Ishikawa (cell line): ENCODE data around the gene ZNF175.

Experiments used
- CEBPB ChIP-seq: IDR thresholded peaks from 2 replicates; pipeline ENCODE4 v1.6.1; 2012
- CREB1 ChIP-seq: IDR thresholded peaks from 2 replicates; pipeline ENCODE4 v1.6.1; 2012; ENCODE audit warnings: low read depth
- EGR1 ChIP-seq: IDR thresholded peaks from 2 replicates; pipeline ENCODE4 v1.6.1; 2012
- EP300 ChIP-seq: IDR thresholded peaks from 2 replicates; pipeline ENCODE4 v1.6.1; 2012; ENCODE audit warnings: borderline replicate concordance
- FOXM1 ChIP-seq: IDR thresholded peaks from 2 replicates; pipeline ENCODE4 v1.6.1; 2012; ENCODE audit warnings: low read depth, borderline replicate concordance
- NFIC ChIP-seq: IDR thresholded peaks from 2 replicates; pipeline ENCODE4 v1.6.1; 2012
- RAD21 ChIP-seq: IDR thresholded peaks from 2 replicates; pipeline ENCODE4 v1.6.1; 2012; ENCODE audit warnings: low read depth
- TAF1 ChIP-seq: IDR thresholded peaks from 2 replicates; pipeline ENCODE4 v1.6.1; 2012; ENCODE audit warnings: low read depth, mild to moderate bottlenecking
- TCF12 ChIP-seq: IDR thresholded peaks from 2 replicates; pipeline ENCODE4 v1.6.1; 2012; ENCODE audit warnings: low read depth
- TEAD4 ChIP-seq: IDR thresholded peaks from 2 replicates; pipeline ENCODE4 v1.6.1; 2012
- YY1 ChIP-seq: IDR thresholded peaks from 2 replicates; pipeline ENCODE4 v1.6.1; 2012; ENCODE audit warnings: low read depth
- ZBTB7A ChIP-seq: IDR thresholded peaks from 2 replicates; pipeline ENCODE4 v1.6.1; 2012; ENCODE audit warnings: low read depth
- TF ChIP-seq, protein P1 (sequence below): IDR thresholded peaks from 2 replicates; pipeline ENCODE4 v1.6.1; 2012
- TF ChIP-seq, protein P2 (sequence below): IDR thresholded peaks from 2 replicates; pipeline ENCODE4 v1.6.1; 2012; ENCODE audit warnings: low read depth, mild to moderate bottlenecking
- TF ChIP-seq, protein P3 (sequence below): IDR thresholded peaks from 2 replicates; pipeline ENCODE4 v1.6.1; 2012

ZNF175 gene

DNA sequence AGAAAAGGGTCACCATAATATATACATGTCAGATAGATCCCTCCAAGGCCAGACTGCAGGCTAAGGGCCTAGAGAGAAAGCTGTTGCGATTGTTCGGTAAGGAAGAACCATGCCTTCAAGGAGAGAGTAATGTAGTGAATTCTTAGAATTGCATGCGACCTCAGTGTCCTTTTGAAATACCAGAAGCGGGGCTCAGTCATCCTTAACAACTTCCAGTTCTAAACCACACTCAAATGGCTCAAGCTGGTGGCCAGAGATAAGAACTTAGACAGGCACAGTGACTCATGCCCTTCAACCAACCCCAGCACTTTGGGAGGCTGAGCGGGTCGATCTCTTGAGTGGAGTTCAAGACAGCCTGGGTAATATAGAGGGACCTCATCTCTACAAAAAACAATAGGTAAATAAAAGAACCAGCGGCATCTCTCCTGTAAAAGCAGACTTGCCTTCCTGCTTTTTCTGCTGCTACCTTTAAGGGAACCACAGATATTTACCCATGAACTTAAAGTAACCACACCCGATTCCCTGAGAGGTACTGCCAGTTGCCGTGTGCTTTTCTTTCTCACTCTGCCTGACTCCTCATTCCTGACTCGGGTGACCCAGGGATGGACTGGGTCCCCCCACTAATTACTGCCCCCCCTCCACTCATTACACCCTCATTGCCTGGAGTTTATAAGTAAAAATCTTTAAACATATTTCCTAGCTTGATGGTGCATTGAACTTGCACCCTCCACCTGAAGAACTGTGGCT, 24.3 kb upstream of the ZNF175 start:
- TF ChIP-seq RAD21 (no peak), CREB1 (no peak), ZBTB7A (no peak), FOXM1 (no peak), EGR1 (no peak), TCF12 (no peak)
- TF ChIP-seq, protein P1, sequence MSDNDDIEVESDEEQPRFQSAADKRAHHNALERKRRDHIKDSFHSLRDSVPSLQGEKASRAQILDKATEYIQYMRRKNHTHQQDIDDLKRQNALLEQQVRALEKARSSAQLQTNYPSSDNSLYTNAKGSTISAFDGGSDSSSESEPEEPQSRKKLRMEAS: no peak
- TF ChIP-seq, protein P2, sequence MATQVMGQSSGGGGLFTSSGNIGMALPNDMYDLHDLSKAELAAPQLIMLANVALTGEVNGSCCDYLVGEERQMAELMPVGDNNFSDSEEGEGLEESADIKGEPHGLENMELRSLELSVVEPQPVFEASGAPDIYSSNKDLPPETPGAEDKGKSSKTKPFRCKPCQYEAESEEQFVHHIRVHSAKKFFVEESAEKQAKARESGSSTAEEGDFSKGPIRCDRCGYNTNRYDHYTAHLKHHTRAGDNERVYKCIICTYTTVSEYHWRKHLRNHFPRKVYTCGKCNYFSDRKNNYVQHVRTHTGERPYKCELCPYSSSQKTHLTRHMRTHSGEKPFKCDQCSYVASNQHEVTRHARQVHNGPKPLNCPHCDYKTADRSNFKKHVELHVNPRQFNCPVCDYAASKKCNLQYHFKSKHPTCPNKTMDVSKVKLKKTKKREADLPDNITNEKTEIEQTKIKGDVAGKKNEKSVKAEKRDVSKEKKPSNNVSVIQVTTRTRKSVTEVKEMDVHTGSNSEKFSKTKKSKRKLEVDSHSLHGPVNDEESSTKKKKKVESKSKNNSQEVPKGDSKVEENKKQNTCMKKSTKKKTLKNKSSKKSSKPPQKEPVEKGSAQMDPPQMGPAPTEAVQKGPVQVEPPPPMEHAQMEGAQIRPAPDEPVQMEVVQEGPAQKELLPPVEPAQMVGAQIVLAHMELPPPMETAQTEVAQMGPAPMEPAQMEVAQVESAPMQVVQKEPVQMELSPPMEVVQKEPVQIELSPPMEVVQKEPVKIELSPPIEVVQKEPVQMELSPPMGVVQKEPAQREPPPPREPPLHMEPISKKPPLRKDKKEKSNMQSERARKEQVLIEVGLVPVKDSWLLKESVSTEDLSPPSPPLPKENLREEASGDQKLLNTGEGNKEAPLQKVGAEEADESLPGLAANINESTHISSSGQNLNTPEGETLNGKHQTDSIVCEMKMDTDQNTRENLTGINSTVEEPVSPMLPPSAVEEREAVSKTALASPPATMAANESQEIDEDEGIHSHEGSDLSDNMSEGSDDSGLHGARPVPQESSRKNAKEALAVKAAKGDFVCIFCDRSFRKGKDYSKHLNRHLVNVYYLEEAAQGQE: no peak

DNA sequence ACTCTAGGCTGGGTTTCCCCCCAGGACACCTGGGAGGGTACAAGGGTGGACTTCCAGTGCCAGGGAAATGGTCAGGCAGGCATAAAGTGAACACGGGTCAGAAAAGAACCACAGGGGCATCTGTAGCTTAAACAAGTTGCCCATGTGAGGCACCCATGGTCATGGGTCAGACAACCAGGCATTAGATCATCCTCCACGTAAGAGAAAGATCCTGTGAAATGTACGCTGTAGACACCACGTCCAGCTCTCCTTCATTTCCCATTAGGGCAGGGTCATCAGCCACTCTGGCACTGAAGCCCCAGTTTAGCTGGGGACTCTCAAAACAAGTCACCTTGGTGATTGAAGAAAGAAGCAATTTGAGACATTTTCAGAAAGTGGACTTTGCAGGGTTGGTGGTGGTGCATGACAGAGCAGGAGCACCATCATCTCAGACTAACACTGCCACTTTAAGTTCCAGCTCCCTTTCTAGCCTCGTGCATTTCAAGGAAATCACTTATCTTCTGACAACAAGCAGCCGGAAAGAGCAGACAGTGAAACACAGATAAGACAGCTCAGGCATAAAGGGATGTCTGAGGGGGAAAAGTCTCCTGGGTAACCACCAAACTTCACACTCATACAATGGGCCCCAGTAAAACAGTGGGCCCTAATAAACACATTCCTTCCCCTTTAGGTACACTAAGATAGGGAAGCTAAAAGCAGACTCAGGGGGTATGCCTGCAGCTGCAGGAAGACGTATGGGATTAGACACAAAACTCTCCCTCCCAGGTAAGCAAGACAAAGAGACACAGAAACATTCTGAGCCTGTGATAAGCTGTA, 23.5 kb upstream of the ZNF175 start:
- TF ChIP-seq ZBTB7A (no peak), TCF12 (no peak), YY1 (no peak), RAD21 (no peak), EP300 (no peak), CREB1 (no peak), FOXM1 (no peak), CEBPB (no peak), NFIC (no peak), EGR1 (no peak), TAF1 (no peak), TEAD4 (no peak)
- TF ChIP-seq, protein P2: no peak
- TF ChIP-seq, protein P1: no peak
- TF ChIP-seq, protein P3, sequence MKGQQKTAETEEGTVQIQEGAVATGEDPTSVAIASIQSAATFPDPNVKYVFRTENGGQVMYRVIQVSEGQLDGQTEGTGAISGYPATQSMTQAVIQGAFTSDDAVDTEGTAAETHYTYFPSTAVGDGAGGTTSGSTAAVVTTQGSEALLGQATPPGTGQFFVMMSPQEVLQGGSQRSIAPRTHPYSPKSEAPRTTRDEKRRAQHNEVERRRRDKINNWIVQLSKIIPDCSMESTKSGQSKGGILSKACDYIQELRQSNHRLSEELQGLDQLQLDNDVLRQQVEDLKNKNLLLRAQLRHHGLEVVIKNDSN: no peak

DNA sequence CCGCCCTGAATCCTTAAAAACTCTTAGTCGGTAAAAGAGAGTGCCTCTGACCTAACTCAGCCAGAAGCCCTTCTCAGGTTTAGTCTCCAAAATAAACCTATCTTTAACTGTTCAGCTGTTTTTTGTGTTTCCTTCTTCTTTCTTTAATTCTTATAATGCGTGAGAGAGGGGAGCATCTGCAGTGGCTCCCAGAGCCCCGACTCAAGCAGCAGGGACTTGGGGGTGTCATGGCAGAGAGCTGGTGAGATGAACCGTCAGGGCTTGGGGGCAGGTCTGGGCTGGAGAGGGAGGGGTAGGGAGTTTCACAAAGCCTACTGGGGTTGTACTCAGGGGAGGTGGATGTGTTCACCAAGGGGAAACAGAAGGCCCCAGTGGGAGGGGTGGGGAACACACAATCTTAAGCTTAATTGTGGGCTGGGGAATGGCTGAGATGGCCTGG, 22.9 kb upstream of the ZNF175 start:
- TF ChIP-seq RAD21 (no peak), TCF12 (no peak), EP300 (no peak), FOXM1 (no peak), CREB1 (no peak), ZBTB7A (no peak), EGR1 (no peak), NFIC (no peak), TAF1 (no peak), CEBPB (no peak), TEAD4 (no peak), YY1 (no peak)
- TF ChIP-seq, protein P2: no peak
- TF ChIP-seq, protein P1: no peak
- TF ChIP-seq, protein P3: no peak
